ENCODE measurements around the gene CXCR5.

The CXCR5 gene

GRCh38 chr11:118911880-118912741 lies 28.4 kb downstream of the CXCR5 start:
- H3K27me3 Mint-ChIP-seq: no peaks in the 10 kb centered on the region
- peak overlapping the region; percentile 77 for H3K4me3 Mint-ChIP-seq
- no peaks in the 10 kb centered on the region for H3K9me3 Mint-ChIP-seq
- H3K4me1 Mint-ChIP-seq: peaks cover 83% of the 10 kb centered on the region
- peak overlapping the region; percentile 95 for H3K27ac Mint-ChIP-seq
- no peaks in the 10 kb centered on the region for H3K36me3 Mint-ChIP-seq

GRCh38 chr11:118912742-118913410 lies 29.2 kb downstream of the CXCR5 start:
- H3K27ac Mint-ChIP-seq: peak overlapping the region; percentile 95
- peaks cover 83% of the 10 kb centered on the region for H3K4me1 Mint-ChIP-seq
- no peaks in the 10 kb centered on the region for H3K9me3 Mint-ChIP-seq
- H3K4me3 Mint-ChIP-seq: peak overlapping the region; percentile 77
- H3K27me3 Mint-ChIP-seq: no peaks in the 10 kb centered on the region
- no peaks in the 10 kb centered on the region for H3K36me3 Mint-ChIP-seq

GRCh38 chr11:118913411-118914125 lies 29.9 kb downstream of the CXCR5 start:
- peaks cover 79% of the 10 kb centered on the region for H3K4me1 Mint-ChIP-seq
- peak overlapping the region; percentile 77 for H3K4me3 Mint-ChIP-seq
- H3K9me3 Mint-ChIP-seq: no peaks in the 10 kb centered on the region
- no peaks in the 10 kb centered on the region for H3K36me3 Mint-ChIP-seq
- H3K27ac Mint-ChIP-seq: peak overlapping the region; percentile 89
- H3K27me3 Mint-ChIP-seq: no peaks in the 10 kb centered on the region

- no peaks in the 10 kb centered on the region for H3K27me3 Mint-ChIP-seq
These were observed 30.7 kb downstream of the CXCR5 start for GRCh38 chr11:118914178-118914918.

GRCh38 chr11:118914987-118915386 lies 31.3 kb downstream of the CXCR5 start:
- Mint-ChIP-seq H3K27ac (peak overlapping the region; percentile 89), H3K4me1 (peaks cover 77% of the 10 kb centered on the region), H3K9me3 (no peaks in the 10 kb centered on the region), H3K27me3 (no peaks in the 10 kb centered on the region), H3K36me3 (no peaks in the 10 kb centered on the region), H3K4me3 (peak overlapping the region; percentile 57)

More at GRCh38 chr11:118914178-118914918, 30.7 kb downstream of the CXCR5 start:
- Mint-ChIP-seq H3K9me3 (no peaks in the 10 kb centered on the region), H3K4me1 (peaks cover 75% of the 10 kb centered on the region), H3K36me3 (no peaks in the 10 kb centered on the region), H3K27ac (peak overlapping the region; percentile 89), H3K4me3 (peak overlapping the region; percentile 57)

- Mint-ChIP-seq H3K27ac (peak overlapping the region; percentile 89), H3K27me3 (no peaks in the 10 kb centered on the region), H3K4me3 (peak overlapping the region; percentile 57), H3K36me3 (no peaks in the 10 kb centered on the region), H3K9me3 (no peaks in the 10 kb centered on the region), H3K4me1 (peaks cover 81% of the 10 kb centered on the region)
These were observed 31.7 kb downstream of the CXCR5 start for GRCh38 chr11:118915396-118915795.

GRCh38 chr11:118915941-118916841 lies 32.5 kb downstream of the CXCR5 start:
- no peaks in the 10 kb centered on the region for H3K36me3 Mint-ChIP-seq
- peak overlapping the region; percentile 98 for H3K27ac Mint-ChIP-seq
- no peaks in the 10 kb centered on the region for H3K9me3 Mint-ChIP-seq
- H3K4me1 Mint-ChIP-seq: peaks cover 85% of the 10 kb centered on the region
- peak overlapping the region; percentile 90 for H3K4me3 Mint-ChIP-seq
- no peaks in the 10 kb centered on the region for H3K27me3 Mint-ChIP-seq

GRCh38 chr11:118916842-118917388 lies 33.2 kb downstream of the CXCR5 start:
- Mint-ChIP-seq H3K9me3 (no peaks in the 10 kb centered on the region), H3K27ac (peak overlapping the region; percentile 98), H3K4me1 (peaks cover 80% of the 10 kb centered on the region), H3K4me3 (peak overlapping the region; percentile 90), H3K36me3 (no peaks in the 10 kb centered on the region), H3K27me3 (no peaks in the 10 kb centered on the region)

- Mint-ChIP-seq H3K4me1 (peaks cover 73% of the 10 kb centered on the region), H3K9me3 (no peaks in the 10 kb centered on the region), H3K4me3 (peak overlapping the region; percentile 90), H3K36me3 (no peaks in the 10 kb centered on the region), H3K27me3 (no peaks in the 10 kb centered on the region), H3K27ac (peak overlapping the region; percentile 98)
These were observed 33.9 kb downstream of the CXCR5 start for GRCh38 chr11:118917481-118918127.

- Mint-ChIP-seq H3K36me3 (no peaks in the 10 kb centered on the region), H3K27ac (peak overlapping the region; percentile 98), H3K4me3 (peak overlapping the region; percentile 90), H3K4me1 (peaks cover 71% of the 10 kb centered on the region), H3K27me3 (no peaks in the 10 kb centered on the region), H3K9me3 (no peaks in the 10 kb centered on the region)
These were observed 34.5 kb downstream of the CXCR5 start for GRCh38 chr11:118918128-118918685.

- Mint-ChIP-seq H3K27ac (peak overlapping the region; percentile 93), H3K4me3 (peak overlapping the region; percentile 93), H3K4me1 (peaks cover 74% of the 10 kb centered on the region), H3K27me3 (no peaks in the 10 kb centered on the region), H3K36me3 (no peaks in the 10 kb centered on the region), H3K9me3 (no peaks in the 10 kb centered on the region)
These were observed 35.1 kb downstream of the CXCR5 start for GRCh38 chr11:118918686-118919280.

GRCh38 chr11:118921121-118921928 lies 37.6 kb downstream of the CXCR5 start:
- Mint-ChIP-seq H3K9me3 (no peaks in the 10 kb centered on the region), H3K4me3 (peak overlapping the region; percentile 93), H3K27me3 (no peaks in the 10 kb centered on the region), H3K36me3 (no peaks in the 10 kb centered on the region), H3K4me1 (peaks cover 63% of the 10 kb centered on the region), H3K27ac (peak overlapping the region; percentile 91)
